Endothelial cell of umbilical vein (primary cell): Measurements from ENCODE around the gene LRTM2. TPM values are rescaled to one million over a fixed set of nuclear protein-coding genes. Genes with fewer than 3 reads are reported as not detected.

ENCODE experiments used
- BruUV-seq: library from RNA; stranded (reverse); fragments of 400-500 nt; replicated peaks from 2 replicates; lab custom pipeline; 2021; lab: Mats Ljungman, UMichigan
- CTCF ChIA-PET: fragments of 300-600, 350-600 bp; sonication (Branson Sonifier 250); formaldehyde crosslinking; loops from one replicate; lab custom pipeline; 2021; ENCODE audit warnings: antibody characterized with exemption, inconsistent platforms; lab: Charles Lee
- POLR2A ChIA-PET: fragments of 300-600, 350-600 bp; sonication (Branson Sonifier 250); formaldehyde crosslinking; loops from one replicate; lab custom pipeline; 2021; ENCODE audit warnings: antibody characterized with exemption, inconsistent platforms; lab: Charles Lee
- DNase-seq: peaks from one replicate; pipeline ENCODE4 v3.0.0-alpha.2; 2011; ENCODE audit warnings: low read depth, low spot score
- FAIRE-seq: peaks from 2 replicates; lab custom pipeline; 2011; peaks lifted over from hg19 to GRCh38; lab: Jason Lieb, UNC
- H2AFZ ChIP-seq: 2 replicates; pipeline ENCODE4 v1.6.0; 2012; ENCODE audit warnings: low read depth, low read length, control low read depth, inconsistent platforms
- H3K27ac ChIP-seq: 2 replicates; pipeline ENCODE4 v1.5.1; 2011; ENCODE audit warnings: low read depth, mild to moderate bottlenecking, control low read depth, low read length, moderate library complexity; ENCODE audit not compliant: insufficient read depth
- H3K27me3 ChIP-seq, 2 experiments: 2 replicates each; pipeline versions ENCODE4 v1.6.0 to v1.6.1; 2011; ENCODE audit warnings: low read length in 2 of 2, mixed read lengths in 1 of 2; ENCODE audit not compliant: control insufficient read depth in 2 of 2, insufficient read depth in 2 of 2
- H3K36me3 ChIP-seq, 2 experiments: 2 replicates in 1 of 2; 3 replicates in 1 of 2; pipeline ENCODE4 v1.5.1; 2011; ENCODE audit warnings: low read length in 2 of 2, mild to moderate bottlenecking in 1 of 2, moderate library complexity in 1 of 2; ENCODE audit not compliant: control insufficient read depth in 2 of 2, insufficient read depth in 2 of 2; ENCODE audit errors: extremely low read depth in 1 of 2
- H3K4me1 ChIP-seq: 3 replicates; pipeline ENCODE4 v1.5.1; 2011; ENCODE audit warnings: mild to moderate bottlenecking, low read length; ENCODE audit not compliant: control insufficient read depth, insufficient read depth; ENCODE audit errors: extremely low read depth
- H3K4me2 ChIP-seq: 2 replicates; pipeline ENCODE4 v1.6.1; 2011; ENCODE audit warnings: low read length, control low read depth, mixed read lengths; ENCODE audit not compliant: insufficient read depth
- H3K4me3 ChIP-seq, 3 experiments: fragments of 200-600 bp in 1 of 3; sonication (generic), shearing (Covaris generic) in 1 of 3; replicated peaks in 1 of 3; 2 replicates each; pipeline ENCODE4 v1.5.1; 2011 to 2016; ENCODE audit warnings: control low read depth in 3 of 3, low read length in 3 of 3, mild to moderate bottlenecking in 2 of 3, inconsistent platforms in 1 of 3, low read depth in 1 of 3, moderate library complexity in 1 of 3; ENCODE audit not compliant: insufficient read depth in 1 of 3
- H3K79me2 ChIP-seq: 2 replicates; pipeline ENCODE4 v1.6.0; 2012; ENCODE audit warnings: low read length, inconsistent platforms; ENCODE audit not compliant: control insufficient read depth, insufficient read depth
- H3K9ac ChIP-seq: replicated peaks from 2 replicates; pipeline ENCODE3; 2011; ENCODE audit warnings: low read length, control low read depth; ENCODE audit not compliant: insufficient read depth; ENCODE audit errors: extremely low read depth
- H3K9me1 ChIP-seq: replicated peaks from 3 replicates; pipeline ENCODE4 v1.6.0; 2011; ENCODE audit warnings: mild to moderate bottlenecking, low read length; ENCODE audit not compliant: control insufficient read depth, insufficient read depth; ENCODE audit errors: extremely low read depth
- H3K9me3 ChIP-seq: replicated peaks from 2 replicates; pipeline ENCODE4 v1.5.1; 2012; ENCODE audit warnings: low read length, inconsistent platforms; ENCODE audit not compliant: control insufficient read depth, insufficient read depth
- H4K20me1 ChIP-seq: replicated peaks from 2 replicates; pipeline ENCODE3; 2011; ENCODE audit warnings: mild to moderate bottlenecking, low read length; ENCODE audit not compliant: control insufficient read depth, insufficient read depth; ENCODE audit errors: extremely low read depth
- EZH2 ChIP-seq: IDR thresholded peaks from 2 replicates; pipeline ENCODE4 v1.6.1; 2012; ENCODE audit warnings: borderline replicate concordance, low read depth, mild to moderate bottlenecking, moderate library complexity, low read length, inconsistent platforms; ENCODE audit not compliant: severe bottlenecking
- FOS ChIP-seq: IDR thresholded peaks from 2 replicates; pipeline ENCODE4 v1.6.1; 2011; ENCODE audit warnings: mild to moderate bottlenecking, low read length, moderate library complexity, borderline replicate concordance; ENCODE audit not compliant: insufficient read depth
- GATA2 ChIP-seq: IDR thresholded peaks from 2 replicates; pipeline ENCODE4 v1.7.0; 2011; ENCODE audit warnings: low read depth, mild to moderate bottlenecking, moderate library complexity, mixed read lengths, low read length; ENCODE audit not compliant: insufficient read length, insufficient read depth
- JUN ChIP-seq: IDR thresholded peaks from 2 replicates; pipeline ENCODE4 v1.6.1; 2011; ENCODE audit warnings: borderline replicate concordance, low read depth; ENCODE audit not compliant: insufficient read length, insufficient read depth
- MYC ChIP-seq: IDR thresholded peaks from one replicate; pipeline ENCODE4 v1.6.1; 2011; ENCODE audit warnings: mild to moderate bottlenecking, low read depth, low read length
- POLR2A ChIP-seq: IDR thresholded peaks from 2 replicates; pipeline ENCODE4 v1.6.1; 2012; ENCODE audit warnings: low read depth, mild to moderate bottlenecking, control low read depth, low read length
- POLR2AphosphoS5 ChIP-seq: IDR thresholded peaks from 2 replicates; pipeline ENCODE4 v1.6.1; 2012; ENCODE audit warnings: low read depth, mild to moderate bottlenecking, control low read depth, low read length, moderate library complexity; ENCODE audit not compliant: insufficient read depth
- dilution Hi-C: fragments of 300-500 bp; cut with MboI; formaldehyde crosslinking; loops from one replicate; pipeline ENCODE4 v1.15.0; 2019; ENCODE audit warnings: low sequenced_read_pairs; ENCODE audit not compliant: extremely low pct_ligation_motif_present
- intact Hi-C: fragments of 100-400 bp; cut with micrococcal nuclease; formaldehyde crosslinking; loops from one replicate; pipeline ENCODE4 v1.10.0; 2022
- polyA plus RNA-seq, 4 experiments: library from polyadenylated mRNA; depleted of rRNA in 3 of 4; stranded (reverse) in 3 of 4; unstranded in 1 of 4; fragments of >200 nt; gene quantifications; 2 replicates each; pipeline versions ENCODE4 v1.2.1 to v1.2.3, GENCODE V29; 2011 to 2012; ENCODE audit warnings: missing spikeins in 1 of 4
- total RNA-seq: library from RNA; stranded (reverse); gene quantifications from 2 replicates; pipeline ENCODE4 v1.2.3, GENCODE V29; 2021
- TF ChIP-seq, protein P1 (sequence below), 2 donors: IDR thresholded peaks; 1 replicate in 1 of 2; 2 replicates in 1 of 2; pipeline ENCODE4 v1.5.1; 2011; ENCODE audit warnings: low read length in 2 of 2, mild to moderate bottlenecking in 2 of 2, moderate library complexity in 2 of 2, control low read depth in 1 of 2, inconsistent platforms in 1 of 2, low read depth in 1 of 2; ENCODE audit not compliant: insufficient read depth in 1 of 2; ENCODE audit errors: extremely low read depth in 1 of 2
- TF ChIP-seq, protein P2 (sequence below): IDR thresholded peaks from 2 replicates; pipeline ENCODE4 v1.6.1; 2011; ENCODE audit not compliant: insufficient read depth, insufficient read length

Gene LRTM2
- total and polyA plus RNA-seq, 2 donors (not counting 3 experiments of a cell fraction or from before 2014, with no cell fraction given): not detected

DNA sequence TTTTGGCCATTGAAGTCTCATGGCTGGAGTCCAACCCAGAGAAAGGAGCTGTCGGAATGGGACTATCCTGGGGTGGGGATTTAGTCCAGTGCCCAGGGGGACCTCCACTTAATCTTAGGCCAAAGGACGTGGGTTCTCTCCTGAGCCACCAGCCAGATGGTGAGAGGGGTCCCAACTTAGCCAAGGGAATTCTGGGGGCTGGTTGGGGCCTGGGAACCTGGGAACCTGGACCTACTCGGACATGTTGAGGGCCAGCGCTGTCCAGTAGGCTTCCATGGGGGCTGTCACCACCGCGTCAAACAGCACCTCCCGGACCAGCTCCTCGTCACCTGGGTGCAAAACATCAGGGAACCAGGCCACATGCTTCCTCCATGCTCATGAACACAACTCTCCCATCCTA, 33.4 kb downstream of the LRTM2 start:
- no peaks in the 10 kb centered on the region for H3K79me2 ChIP-seq
- no peak overlapping the region for H3K27ac ChIP-seq
- H3K4me2 ChIP-seq: no peak overlapping the region
- no peak overlapping the region for H2AFZ ChIP-seq
- H3K9me3 ChIP-seq: no peaks in the 10 kb centered on the region
- ChIA-PET POLR2A (no interaction called here), CTCF (no interaction called here)
- H3K27me3 ChIP-seq: peaks cover 0 to 2% of the 10 kb centered on the region in 2 experiments
- no peak for DNase-seq
- no TSS peak for BruUV-seq
- H3K4me3 ChIP-seq: no peak overlapping the region
- dilution Hi-C loops (no loop called here), intact Hi-C loops (no loop called here)
- TF ChIP-seq JUN: no peak
- no peak for TF ChIP-seq MYC
- TF ChIP-seq GATA2: no peak
- TF ChIP-seq, protein P1, sequence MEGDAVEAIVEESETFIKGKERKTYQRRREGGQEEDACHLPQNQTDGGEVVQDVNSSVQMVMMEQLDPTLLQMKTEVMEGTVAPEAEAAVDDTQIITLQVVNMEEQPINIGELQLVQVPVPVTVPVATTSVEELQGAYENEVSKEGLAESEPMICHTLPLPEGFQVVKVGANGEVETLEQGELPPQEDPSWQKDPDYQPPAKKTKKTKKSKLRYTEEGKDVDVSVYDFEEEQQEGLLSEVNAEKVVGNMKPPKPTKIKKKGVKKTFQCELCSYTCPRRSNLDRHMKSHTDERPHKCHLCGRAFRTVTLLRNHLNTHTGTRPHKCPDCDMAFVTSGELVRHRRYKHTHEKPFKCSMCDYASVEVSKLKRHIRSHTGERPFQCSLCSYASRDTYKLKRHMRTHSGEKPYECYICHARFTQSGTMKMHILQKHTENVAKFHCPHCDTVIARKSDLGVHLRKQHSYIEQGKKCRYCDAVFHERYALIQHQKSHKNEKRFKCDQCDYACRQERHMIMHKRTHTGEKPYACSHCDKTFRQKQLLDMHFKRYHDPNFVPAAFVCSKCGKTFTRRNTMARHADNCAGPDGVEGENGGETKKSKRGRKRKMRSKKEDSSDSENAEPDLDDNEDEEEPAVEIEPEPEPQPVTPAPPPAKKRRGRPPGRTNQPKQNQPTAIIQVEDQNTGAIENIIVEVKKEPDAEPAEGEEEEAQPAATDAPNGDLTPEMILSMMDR (IDR thresholded peaks at IDR 0.05; ENCODE audit: extremely low read depth in 1 of 2, insufficient read depth in 1 of 2, low read depth in 1 of 2, low read length in 2 of 2): no peak
- TF ChIP-seq, protein P2, sequence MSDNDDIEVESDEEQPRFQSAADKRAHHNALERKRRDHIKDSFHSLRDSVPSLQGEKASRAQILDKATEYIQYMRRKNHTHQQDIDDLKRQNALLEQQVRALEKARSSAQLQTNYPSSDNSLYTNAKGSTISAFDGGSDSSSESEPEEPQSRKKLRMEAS: no peak
- H3K36me3 ChIP-seq: no peaks in the 10 kb centered on the region
- H3K9ac ChIP-seq: no peak overlapping the region
- FAIRE-seq: no peak
- H3K4me1 ChIP-seq: no peaks in the 10 kb centered on the region
- H3K9me1 ChIP-seq: no peaks in the 10 kb centered on the region
- H4K20me1 ChIP-seq: no peaks in the 10 kb centered on the region

DNA sequence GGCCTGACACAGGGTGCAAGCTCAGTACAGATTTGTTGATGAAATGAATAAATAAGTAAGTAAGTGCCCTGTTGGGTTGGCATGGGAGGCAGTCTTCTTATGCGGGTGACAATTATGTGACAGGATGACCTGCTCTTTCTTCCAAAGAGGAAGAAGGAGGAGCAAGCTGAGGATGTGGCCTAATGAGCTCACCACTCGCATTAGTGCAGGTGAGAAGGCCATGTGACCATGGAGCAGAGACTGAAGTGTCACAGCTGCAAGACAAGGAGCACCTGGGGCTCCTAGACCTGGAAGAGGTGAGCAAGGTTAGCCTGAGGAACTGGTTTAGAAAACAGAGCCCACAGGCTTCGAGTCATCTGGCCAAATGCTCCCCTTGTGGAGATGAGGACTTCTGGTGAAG, 34.9 kb downstream of the LRTM2 start:
- H3K4me2 ChIP-seq: no peak overlapping the region
- no peaks in the 10 kb centered on the region for H3K9me1 ChIP-seq
- H3K9ac ChIP-seq: no peak overlapping the region
- POLR2A ChIA-PET: no interaction called here
- TF ChIP-seq JUN (no peak), MYC (no peak), GATA2 (no peak), POLR2AphosphoS5 (no peak), EZH2 (no peak), FOS (no peak), POLR2A (no peak)
- TF ChIP-seq, protein P1 (IDR thresholded peaks at IDR 0.05; ENCODE audit: extremely low read depth in 1 of 2, insufficient read depth in 1 of 2, low read depth in 1 of 2, low read length in 2 of 2): no peak
- TF ChIP-seq, protein P2: no peak
- DNase-seq (no peak), FAIRE-seq (no peak)
- dilution Hi-C loops (no loop called here), intact Hi-C loops (no loop called here)
- no peaks in the 10 kb centered on the region for H3K79me2 ChIP-seq
- no peaks in the 10 kb centered on the region for H3K9me3 ChIP-seq
- no peaks in the 10 kb centered on the region for H3K4me1 ChIP-seq
- CTCF ChIA-PET: interaction anchor here (1.0 kb wide), 1 partner anchor 85 kb away, joined by 3 read pairs; no protein-coding TSS in a partner anchor
- no peak overlapping the region for H3K27ac ChIP-seq
- H3K4me3 ChIP-seq: no peak overlapping the region
- no peaks in the 10 kb centered on the region for H3K36me3 ChIP-seq
- BruUV-seq: no TSS peak
- no peaks in the 10 kb centered on the region for H4K20me1 ChIP-seq
- no peak overlapping the region for H2AFZ ChIP-seq
- no peaks in the 10 kb centered on the region for H3K27me3 ChIP-seq
